ENCODE results near the gene FNTB. TPM values are rescaled to one million over a fixed set of nuclear protein-coding genes. Genes with fewer than 3 reads are reported as not detected.

FNTB gene
- total and polyA plus RNA-seq, 8 donors, result 4.6 to 9.5 (median 6.7) TPM

- FAIRE-seq (no peak), DNase-seq (no peak), ATAC-seq (no peak)
- intact Hi-C loops (cut with DNase I), result no loop called here
- Histone ChIP-seq H3K9me3 (no peaks in the 10 kb centered on the region), H3K4me3 (no peak overlapping the region), H3K27me3 (no peaks in the 10 kb centered on the region), H3K4me1 (no peaks in the 10 kb centered on the region), H3K27ac (no peak overlapping the region), H3K36me3 (no peaks in the 10 kb centered on the region)
- 80 to 83% methylated on average over 4 of the region's 4 CpGs for WGBS, 2 donors
- TF ChIP-seq CTCF (IDR thresholded peaks at IDR 0.05), result no peak
Measured at GRCh38 chr14:65052832-65053231, 66.1 kb downstream of the FNTB start.

GRCh38 chr14:65053466-65053865 is 66.8 kb downstream of the FNTB start:
- DNase-seq, result no peak
- no peaks in the 10 kb centered on the region for H3K4me1 ChIP-seq
- intact Hi-C loops (cut with DNase I), result no loop called here
- TF ChIP-seq CTCF (IDR thresholded peaks at IDR 0.05), result no peak
- no peak overlapping the region for H3K27ac ChIP-seq
- no peak for FAIRE-seq
- WGBS, 2 donors, result 85 to 94% methylated on average over 3 of the region's 3 CpGs
- no peaks in the 10 kb centered on the region for H3K27me3 ChIP-seq
- no peaks in the 10 kb centered on the region for H3K9me3 ChIP-seq
- no peak overlapping the region for H3K4me3 ChIP-seq
- H3K36me3 ChIP-seq, result no peaks in the 10 kb centered on the region
- no peak for ATAC-seq

- peak in 2 of 4 donors; percentile 41 to 58 for ATAC-seq
- DNase-seq, result no peak
- no peaks in the 10 kb centered on the region for H3K4me1 ChIP-seq
- 92 to 93% methylated on average over 23 of the region's 23 CpGs for WGBS, 2 donors
- TF ChIP-seq CTCF (IDR thresholded peaks at IDR 0.05), result no peak
- H3K27me3 ChIP-seq, result no peaks in the 10 kb centered on the region
- no peaks in the 10 kb centered on the region for H3K9me3 ChIP-seq
- FAIRE-seq, result no peak
- intact Hi-C loops (cut with DNase I), result no loop called here
- H3K27ac ChIP-seq, result no peak overlapping the region
- no peaks in the 10 kb centered on the region for H3K36me3 ChIP-seq
- H3K4me3 ChIP-seq, result no peak overlapping the region
Measured at GRCh38 chr14:65054471-65055085, 67.9 kb downstream of the FNTB start.

GRCh38 chr14:65057695-65058094 is 71.0 kb downstream of the FNTB start:
- TF ChIP-seq CTCF (IDR thresholded peaks at IDR 0.05), result no peak
- no peak for ATAC-seq
- no peak for DNase-seq
- Histone ChIP-seq H3K9me3 (no peaks in the 10 kb centered on the region), H3K4me3 (no peak overlapping the region), H3K27me3 (no peaks in the 10 kb centered on the region), H3K27ac (no peak overlapping the region), H3K4me1 (no peaks in the 10 kb centered on the region), H3K36me3 (peaks cover 0 to 16% (median 12%) of the 10 kb centered on the region in 3 donors)
- intact Hi-C loops (cut with DNase I), result no loop called here
- no peak for FAIRE-seq

Data from pancreas (tissue), 10 donors.